ENCODE measurements around the gene CYP4F22.

DNA sequence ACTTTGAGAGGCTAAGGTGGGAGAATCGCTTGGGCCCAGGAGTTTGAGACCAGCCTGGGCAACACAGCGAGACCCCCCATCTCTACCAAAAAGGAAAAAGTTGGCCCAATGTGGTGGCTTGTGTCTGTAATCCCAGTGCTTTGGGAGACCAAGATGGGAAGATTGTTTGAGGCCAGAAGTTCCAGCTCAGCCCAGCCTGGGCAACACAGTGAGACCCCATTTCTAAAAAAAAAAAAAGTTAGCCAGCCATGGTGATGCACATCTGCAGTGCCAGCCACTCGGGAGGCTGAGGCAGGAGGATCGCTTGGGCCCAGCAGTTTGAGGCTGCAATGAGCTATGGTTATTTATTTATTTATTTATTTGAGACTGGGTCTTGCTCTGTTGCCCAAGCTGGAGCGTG lies 41.3 kb downstream of the CYP4F22 start:
- TF ChIP-seq POLR2AphosphoS5 (IDR thresholded peaks at IDR 0.05; ENCODE audit: low read depth, low read length) (no peak), TAF1 (IDR thresholded peaks at IDR 0.05; ENCODE audit: borderline replicate concordance, insufficient read depth, low read length) (no peak), SIN3A (IDR thresholded peaks at IDR 0.05; ENCODE audit: borderline replicate concordance, insufficient read depth, low read length) (no peak)
- TF ChIP-seq, protein P1, sequence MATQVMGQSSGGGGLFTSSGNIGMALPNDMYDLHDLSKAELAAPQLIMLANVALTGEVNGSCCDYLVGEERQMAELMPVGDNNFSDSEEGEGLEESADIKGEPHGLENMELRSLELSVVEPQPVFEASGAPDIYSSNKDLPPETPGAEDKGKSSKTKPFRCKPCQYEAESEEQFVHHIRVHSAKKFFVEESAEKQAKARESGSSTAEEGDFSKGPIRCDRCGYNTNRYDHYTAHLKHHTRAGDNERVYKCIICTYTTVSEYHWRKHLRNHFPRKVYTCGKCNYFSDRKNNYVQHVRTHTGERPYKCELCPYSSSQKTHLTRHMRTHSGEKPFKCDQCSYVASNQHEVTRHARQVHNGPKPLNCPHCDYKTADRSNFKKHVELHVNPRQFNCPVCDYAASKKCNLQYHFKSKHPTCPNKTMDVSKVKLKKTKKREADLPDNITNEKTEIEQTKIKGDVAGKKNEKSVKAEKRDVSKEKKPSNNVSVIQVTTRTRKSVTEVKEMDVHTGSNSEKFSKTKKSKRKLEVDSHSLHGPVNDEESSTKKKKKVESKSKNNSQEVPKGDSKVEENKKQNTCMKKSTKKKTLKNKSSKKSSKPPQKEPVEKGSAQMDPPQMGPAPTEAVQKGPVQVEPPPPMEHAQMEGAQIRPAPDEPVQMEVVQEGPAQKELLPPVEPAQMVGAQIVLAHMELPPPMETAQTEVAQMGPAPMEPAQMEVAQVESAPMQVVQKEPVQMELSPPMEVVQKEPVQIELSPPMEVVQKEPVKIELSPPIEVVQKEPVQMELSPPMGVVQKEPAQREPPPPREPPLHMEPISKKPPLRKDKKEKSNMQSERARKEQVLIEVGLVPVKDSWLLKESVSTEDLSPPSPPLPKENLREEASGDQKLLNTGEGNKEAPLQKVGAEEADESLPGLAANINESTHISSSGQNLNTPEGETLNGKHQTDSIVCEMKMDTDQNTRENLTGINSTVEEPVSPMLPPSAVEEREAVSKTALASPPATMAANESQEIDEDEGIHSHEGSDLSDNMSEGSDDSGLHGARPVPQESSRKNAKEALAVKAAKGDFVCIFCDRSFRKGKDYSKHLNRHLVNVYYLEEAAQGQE (IDR thresholded peaks at IDR 0.05; ENCODE audit: insufficient read depth in 1 of 2, low read depth in 2 of 2, low read length in 2 of 2): no peak

All from PFSK-1 (cell line).